ENCODE results near the gene SEL1L3.

Gene SEL1L3

GRCh38 chr4:25847329-25847728 lies 15.5 kb downstream of the SEL1L3 start:
- no peak for DNase-seq (ENCODE audit: low read depth in 3 of 3)

- DNase-seq (ENCODE audit: low read depth in 3 of 3), result no peak
These were observed 16.7 kb downstream of the SEL1L3 start for GRCh38 chr4:25845841-25846653.

- DNase-seq (ENCODE audit: low read depth in 3 of 3), result no peak
These were observed 17.7 kb downstream of the SEL1L3 start for GRCh38 chr4:25844961-25845712.

DNA sequence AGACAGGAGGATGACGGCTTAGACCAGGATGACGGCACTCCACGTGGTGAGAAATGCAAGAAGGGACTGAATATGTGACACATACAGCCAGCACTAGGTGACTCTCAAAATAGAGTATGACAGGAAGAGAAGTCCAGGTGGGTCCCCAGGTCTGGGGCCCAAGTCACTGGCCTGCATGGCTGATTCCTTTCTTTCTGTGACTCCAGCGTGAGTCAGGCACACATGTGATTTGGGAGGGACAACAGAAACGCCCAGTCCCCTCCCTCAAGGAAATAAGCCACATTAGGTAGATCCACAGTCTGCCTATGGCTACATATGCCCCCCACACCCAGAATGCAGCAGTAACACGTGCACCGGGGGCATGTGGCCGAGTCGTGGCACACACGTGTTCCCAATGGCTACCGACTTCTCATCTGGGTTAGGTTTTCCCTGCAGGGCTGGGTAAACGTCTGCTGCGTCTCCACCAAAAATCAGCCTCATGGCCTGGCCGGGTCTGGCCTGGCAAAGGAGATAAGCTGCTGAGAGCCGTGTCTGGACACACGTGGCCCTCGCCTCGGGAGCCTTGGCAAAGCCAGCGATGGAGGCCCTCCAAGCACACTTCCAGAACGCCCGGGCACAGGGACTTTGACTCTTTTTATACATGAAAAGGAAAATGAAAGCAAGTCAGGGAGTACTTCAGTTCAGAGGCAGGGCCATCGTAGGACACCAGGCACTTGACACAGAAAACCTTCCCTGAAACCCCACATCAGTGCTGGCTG lies 19.3 kb downstream of the SEL1L3 start:
- no peak for DNase-seq (ENCODE audit: low read depth in 3 of 3)

DNA sequence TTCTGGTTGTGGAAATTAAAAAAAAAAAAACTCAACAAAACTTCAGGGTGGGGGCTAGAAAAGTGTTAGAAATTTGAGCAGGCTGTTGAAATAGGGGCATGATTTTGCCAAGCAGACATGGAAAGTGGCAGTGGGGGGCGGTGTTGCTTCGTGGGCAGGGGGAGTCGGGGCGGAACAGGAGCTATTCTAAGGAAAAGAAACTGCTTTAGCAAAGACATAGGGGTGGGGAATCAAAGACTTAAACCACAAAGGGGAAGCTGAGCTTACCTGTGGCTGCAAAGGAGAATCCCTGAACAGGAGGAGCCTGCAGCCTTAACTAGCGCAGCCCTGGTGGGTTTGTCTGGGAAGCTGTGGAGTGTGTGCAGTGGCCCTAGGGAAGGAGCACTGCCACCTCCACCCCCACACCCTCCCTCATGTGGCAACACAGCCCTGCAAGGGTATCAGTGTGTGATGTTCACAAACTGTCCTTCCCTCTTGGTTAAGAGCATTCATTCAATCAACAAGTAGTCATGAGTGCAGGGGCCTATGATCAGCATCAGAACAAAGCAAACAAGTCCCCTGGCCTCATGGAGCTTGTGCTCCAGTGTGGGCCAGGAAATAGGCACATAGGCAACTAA lies 20.5 kb downstream of the SEL1L3 start:
- no peak for DNase-seq (ENCODE audit: low read depth in 3 of 3)

DNA sequence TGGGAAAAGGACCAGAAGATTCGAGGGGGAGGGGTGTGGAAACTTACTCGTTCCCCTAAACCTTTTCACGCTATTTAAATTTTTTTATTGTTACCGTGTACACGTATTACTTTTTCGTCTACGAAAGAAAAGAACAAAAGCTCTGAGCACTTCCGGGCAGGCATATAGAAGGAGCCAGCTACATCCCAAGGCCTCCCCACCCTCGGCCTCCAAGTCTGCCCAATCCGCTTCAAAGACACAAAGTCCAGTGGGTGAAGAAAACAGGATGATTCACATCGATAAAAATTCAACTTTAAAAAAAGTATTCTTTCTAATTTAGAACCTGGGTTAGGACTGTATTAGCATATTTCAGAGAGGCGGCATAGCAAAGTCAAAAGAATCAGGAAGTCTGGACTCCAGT lies 23.1 kb downstream of the SEL1L3 start:
- DNase-seq (ENCODE audit: low read depth in 3 of 3), result no peak

GRCh38 chr4:25839233-25839632 lies 23.6 kb downstream of the SEL1L3 start:
- DNase-seq (ENCODE audit: low read depth in 3 of 3), result no peak

GRCh38 chr4:25838526-25838925 lies 24.3 kb downstream of the SEL1L3 start:
- no peak for DNase-seq (ENCODE audit: low read depth in 3 of 3)

DNA sequence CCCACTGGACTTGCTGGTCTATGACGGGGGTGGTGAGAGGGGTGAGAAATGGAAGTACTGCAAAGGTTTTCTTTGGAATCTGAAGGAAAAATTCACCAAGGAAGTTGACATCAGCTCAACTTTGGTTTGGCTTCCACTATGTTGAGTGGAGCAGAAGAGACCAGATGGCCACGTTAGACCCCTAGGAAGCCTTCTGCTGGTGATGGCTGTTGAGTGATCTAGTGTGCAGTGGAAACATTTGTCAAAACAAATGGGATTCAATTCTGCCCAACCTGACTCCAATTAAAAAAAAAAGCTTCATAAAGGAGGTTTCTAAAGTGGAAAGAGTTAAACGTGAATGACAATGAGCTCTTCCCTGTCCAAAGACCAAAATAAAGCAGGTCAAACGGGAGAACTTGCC lies 25.7 kb downstream of the SEL1L3 start:
- DNase-seq (ENCODE audit: low read depth in 3 of 3), result no peak

GRCh38 chr4:25835384-25835783 lies 27.4 kb downstream of the SEL1L3 start:
- DNase-seq (ENCODE audit: low read depth in 3 of 3), result no peak

- DNase-seq (ENCODE audit: low read depth in 3 of 3), result no peak
These were observed 28.2 kb downstream of the SEL1L3 start for GRCh38 chr4:25834411-25835107.

DNA sequence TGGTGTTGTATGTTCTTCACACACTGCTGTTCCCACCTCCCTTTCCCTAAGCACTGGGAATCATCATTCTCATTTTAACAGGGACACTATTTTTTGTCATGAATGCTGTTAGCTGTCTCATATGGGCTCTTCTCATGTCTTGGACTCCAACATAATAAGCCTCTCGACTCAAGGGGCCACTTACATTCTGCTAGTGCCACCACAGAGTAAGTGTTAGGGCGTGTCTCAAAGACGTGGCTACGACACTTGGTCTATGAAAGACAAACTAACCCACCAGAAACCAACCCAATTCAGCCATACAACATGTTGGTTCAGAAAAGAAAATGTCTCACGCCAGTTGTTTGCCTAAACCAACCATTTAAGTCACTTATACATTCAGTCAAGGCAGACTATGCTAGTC lies 32.2 kb downstream of the SEL1L3 start:
- no peak for DNase-seq (ENCODE audit: low read depth in 3 of 3)

DNA sequence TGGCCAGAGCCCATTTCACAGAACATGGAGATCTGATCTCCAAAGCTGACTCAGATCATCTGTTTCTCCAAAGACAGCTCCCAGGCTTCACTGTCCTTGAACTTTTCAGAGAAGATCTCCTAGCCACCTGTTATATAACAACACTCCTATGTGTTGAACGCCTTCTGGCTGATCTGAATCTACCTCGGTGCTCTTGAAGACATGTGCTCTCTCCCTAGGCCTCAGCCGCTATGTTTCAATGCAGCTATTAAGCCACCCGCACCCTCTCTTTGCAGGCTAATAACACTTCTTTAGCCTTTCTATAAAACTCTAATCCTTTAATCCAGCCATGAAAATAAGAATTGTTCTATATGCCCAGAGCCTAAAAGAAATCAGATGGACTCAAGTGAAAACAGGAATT lies 34.9 kb downstream of the SEL1L3 start:
- DNase-seq (ENCODE audit: low read depth in 3 of 3), result no peak

DNA sequence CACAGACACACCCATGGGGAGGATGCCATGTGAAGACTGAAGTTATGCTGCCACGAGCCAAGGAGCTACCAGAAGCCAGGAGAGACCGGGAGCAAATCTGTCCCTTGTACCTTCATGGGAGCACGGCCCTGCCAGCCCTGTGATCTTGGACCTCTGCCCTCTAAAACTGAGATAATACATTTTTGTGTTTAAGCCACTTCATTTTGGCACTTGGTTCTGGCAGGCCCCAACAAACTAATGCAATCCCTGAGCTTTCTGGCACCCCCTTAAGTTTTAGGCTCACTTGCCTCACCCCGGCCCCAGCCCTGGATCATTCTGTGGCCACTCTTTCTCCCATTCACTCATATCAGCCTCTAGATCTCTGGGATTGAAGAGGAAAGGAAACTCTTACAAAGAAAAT lies 35.4 kb downstream of the SEL1L3 start:
- no peak for DNase-seq (ENCODE audit: low read depth in 3 of 3)

DNA sequence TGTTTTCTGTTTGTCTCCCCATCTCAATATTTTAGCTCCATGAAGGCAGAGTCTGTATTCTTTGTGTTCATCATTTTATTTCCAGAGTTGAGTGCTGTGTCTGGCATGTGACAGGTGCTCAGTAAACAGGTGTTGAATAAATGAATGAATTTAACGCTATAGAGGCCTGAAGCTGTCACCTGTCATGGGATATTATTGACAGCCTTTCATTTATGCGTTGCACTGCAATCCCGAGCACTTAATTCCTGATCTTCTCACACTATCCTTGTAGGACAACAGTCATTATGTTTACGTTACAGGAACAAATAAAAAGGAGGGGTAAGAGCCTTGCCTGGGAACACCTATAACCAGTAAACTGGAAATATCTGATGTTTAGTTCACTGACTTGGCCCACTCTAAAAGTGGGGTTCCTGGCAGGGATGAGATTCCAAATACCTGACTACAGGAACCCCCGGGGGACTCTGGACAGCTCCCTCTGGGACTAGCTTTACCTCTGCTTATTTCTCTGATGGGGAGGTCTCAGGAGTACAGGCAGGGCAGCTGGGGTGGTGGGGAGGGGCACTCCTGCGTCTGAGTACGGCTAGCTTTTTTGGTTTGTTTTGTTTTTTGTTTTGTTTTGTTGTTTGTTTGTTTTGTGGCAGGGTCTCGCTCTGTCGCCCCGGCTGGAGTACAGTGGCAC lies 36.6 kb downstream of the SEL1L3 start:
- no peak for DNase-seq (ENCODE audit: low read depth in 3 of 3)

DNA sequence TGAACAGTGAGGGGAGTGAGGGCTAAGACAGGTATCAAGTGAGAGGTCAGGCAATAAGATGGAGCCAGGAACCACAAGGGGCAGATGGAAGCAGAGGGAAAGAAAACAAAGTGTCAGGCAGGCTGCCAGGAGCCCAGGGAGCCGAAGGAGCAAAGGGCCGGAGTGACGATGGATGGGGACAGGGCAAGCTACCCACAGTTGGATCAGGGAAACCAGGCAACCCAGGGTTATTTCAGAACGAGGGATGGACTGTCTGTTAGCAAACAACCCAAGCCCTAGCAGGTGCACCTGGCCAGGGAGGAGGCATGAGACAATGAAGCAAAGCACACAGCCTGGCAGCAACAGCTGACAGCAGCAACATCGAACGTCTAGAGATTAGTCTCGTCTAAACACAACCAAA lies 39.2 kb downstream of the SEL1L3 start:
- DNase-seq (ENCODE audit: low read depth in 3 of 3), result no peak

DNA sequence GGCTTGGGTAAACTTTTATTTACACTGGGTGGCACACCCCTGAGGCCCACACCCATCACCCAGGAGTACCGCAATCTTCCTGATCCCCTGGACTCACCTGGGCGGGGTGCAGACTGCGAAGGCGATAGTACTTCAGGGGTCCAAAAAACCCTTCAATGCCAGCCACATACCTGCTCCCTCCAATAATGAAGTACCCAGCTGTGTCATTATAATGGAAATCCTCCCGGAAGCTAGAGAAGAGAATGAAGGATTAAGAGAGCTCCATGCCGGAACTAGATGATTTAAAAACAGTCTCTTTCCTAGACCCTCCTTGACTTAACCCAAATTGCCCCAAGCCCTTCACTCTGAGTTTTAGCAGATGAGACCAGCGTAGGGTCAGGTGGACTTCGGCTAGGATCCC lies 40.9 kb downstream of the SEL1L3 start:
- DNase-seq (ENCODE audit: low read depth in 3 of 3), result no peak

DNA sequence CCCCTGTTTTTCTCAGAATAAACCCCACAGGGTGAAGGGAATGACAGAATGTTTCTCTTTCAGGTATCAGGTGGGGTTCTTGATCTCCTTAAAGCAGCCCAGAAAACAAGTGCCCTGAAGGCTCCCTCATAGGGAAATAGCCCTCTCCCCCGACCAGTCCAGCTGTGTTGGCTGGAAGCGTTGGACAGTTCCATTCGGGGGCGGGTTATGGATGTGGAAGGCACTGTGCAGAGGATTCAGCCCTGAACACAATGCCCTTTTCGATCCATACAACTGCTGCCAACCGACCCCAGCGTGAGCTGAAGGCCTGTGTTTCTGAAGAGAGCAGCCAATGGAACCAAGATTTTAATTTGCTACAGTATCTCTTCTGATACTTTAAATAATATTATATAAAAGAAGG lies 41.5 kb downstream of the SEL1L3 start:
- no peak for DNase-seq (ENCODE audit: low read depth in 3 of 3)

GRCh38 chr4:25818876-25819275 lies 43.9 kb downstream of the SEL1L3 start:
- DNase-seq (ENCODE audit: low read depth in 3 of 3), result no peak

DNA sequence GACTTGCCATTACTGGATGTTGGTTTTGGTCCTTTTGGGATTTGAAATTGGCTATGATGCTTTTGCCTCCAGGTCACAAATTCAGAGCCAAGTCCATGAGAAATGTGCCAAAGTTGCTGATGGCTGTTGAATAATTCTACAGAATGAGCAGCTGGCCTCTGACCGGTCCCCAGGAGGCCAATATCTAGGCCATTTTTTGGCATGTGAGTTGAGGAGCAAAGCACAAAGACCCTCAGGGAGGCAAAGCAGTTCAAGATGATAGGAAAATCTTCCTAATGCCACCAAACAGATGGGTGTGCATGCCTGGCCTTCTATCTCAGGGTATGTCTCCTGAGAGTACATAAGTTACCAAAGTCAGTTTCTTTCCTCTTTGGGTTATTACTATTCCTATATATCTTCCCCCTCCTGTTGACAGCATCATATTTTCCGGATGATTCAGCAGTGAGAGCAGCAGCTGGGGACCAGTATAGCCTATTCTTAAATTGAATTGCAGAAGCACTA lies 44.4 kb downstream of the SEL1L3 start:
- no peak for DNase-seq (ENCODE audit: low read depth in 3 of 3)
